ENCODE measurements around the gene TMEM119.
A peak's percentile ranks its signal among the peaks of the same experiment; 100 is the strongest.

The TMEM119 gene

DNA sequence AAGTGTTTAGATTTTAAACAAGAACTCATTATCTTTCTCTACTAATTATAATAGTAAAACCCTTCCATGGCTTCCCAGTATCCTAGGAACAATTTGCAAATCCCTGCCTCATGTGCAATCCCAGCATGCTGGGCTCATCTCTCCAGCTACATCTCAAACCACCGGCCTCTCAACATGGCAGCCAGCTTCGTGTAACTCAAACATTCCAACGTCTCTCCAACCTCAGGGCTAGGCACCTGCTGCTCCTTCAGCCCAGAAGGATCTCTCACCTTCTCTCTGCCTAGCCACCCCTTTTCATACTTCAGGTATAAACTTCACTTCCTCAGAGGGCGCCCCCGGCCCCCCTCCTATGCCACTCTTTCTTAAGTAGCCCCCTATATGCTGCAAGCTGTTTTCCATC, 44.1 kb downstream of the TMEM119 start:
- no peak overlapping the region for H3K4me3 ChIP-seq (ENCODE audit: low read depth, low read length)
- no peak for DNase-seq (ENCODE audit: low read depth)
- TF ChIP-seq, protein P1, sequence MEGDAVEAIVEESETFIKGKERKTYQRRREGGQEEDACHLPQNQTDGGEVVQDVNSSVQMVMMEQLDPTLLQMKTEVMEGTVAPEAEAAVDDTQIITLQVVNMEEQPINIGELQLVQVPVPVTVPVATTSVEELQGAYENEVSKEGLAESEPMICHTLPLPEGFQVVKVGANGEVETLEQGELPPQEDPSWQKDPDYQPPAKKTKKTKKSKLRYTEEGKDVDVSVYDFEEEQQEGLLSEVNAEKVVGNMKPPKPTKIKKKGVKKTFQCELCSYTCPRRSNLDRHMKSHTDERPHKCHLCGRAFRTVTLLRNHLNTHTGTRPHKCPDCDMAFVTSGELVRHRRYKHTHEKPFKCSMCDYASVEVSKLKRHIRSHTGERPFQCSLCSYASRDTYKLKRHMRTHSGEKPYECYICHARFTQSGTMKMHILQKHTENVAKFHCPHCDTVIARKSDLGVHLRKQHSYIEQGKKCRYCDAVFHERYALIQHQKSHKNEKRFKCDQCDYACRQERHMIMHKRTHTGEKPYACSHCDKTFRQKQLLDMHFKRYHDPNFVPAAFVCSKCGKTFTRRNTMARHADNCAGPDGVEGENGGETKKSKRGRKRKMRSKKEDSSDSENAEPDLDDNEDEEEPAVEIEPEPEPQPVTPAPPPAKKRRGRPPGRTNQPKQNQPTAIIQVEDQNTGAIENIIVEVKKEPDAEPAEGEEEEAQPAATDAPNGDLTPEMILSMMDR (conservative IDR thresholded peaks at IDR 0.05; ENCODE audit: low read depth, low read length), result no peak

DNA sequence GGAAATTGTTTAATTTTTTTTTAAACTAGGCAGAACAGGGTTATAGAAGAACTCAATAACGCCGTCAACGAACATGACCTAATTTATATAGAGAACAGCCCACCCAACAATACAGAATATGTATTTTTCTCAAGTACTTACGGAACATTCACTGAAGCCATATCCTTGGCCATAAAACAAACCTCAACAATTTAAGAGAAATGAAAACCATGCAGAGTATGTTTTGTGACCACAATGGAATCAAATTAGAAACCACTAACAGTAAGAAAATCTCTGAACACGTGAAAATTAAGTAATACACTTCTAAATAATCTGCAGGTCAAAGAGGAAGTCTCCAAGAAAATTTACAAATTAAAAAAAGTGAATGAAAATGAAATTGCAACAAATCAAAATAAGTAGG, 46.3 kb downstream of the TMEM119 start:
- H3K4me3 ChIP-seq (ENCODE audit: low read depth, low read length), result no peak overlapping the region
- TF ChIP-seq, protein P1 (conservative IDR thresholded peaks at IDR 0.05; ENCODE audit: low read depth, low read length), result no peak
- peak; percentile 88 for DNase-seq (ENCODE audit: low read depth)

DNA sequence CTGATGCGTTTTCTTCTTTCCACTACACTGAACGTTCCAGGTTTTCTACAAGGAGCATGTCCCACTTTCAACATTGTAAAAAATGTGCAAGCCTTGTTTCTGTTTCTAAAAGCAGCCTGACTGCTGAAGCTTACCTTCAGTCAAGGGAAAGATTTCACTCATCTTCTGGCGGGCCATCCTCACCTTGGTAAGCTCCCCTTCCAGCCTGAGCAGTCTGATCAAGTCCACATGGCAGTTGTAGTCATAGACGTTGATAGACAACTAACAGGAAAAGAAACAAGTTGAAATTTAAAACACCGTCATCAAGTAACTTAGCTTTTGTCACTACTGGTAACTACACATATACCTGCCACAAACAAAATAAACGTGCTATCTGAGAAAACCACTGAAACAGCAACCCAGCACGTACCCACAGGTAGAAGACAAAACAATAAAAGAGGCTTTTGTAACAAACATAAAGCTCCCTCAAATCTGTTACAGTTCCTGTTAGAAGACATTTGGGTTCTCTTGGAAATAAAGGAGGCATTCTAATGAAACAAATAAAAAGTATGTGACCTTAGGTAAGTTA, 48.8 kb downstream of the TMEM119 start:
- TF ChIP-seq, protein P1 (conservative IDR thresholded peaks at IDR 0.05; ENCODE audit: low read depth, low read length), result no peak
- DNase-seq (ENCODE audit: low read depth), result no peak
- no peak overlapping the region for H3K4me3 ChIP-seq (ENCODE audit: low read depth, low read length)

DNA sequence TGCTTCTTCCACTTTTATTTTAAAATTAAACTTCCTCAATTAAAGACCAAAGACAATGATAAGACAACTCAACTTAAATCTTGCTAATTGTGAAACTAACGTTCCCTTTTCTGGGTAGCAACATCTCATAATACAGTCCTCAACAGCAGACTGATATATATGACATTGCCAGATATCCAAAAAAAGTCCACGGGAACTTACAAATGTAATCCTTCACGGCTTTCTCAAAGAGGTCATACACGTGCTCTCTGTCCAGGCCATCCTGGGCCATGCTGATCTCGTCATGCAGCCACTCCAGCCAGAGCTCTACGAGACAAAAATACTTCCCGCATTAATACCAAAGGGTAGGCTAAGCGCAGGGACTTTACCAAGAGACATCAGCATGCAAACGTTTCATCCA, 50.2 kb downstream of the TMEM119 start:
- no peak for DNase-seq (ENCODE audit: low read depth)
- no peak overlapping the region for H3K4me3 ChIP-seq (ENCODE audit: low read depth, low read length)
- TF ChIP-seq, protein P1 (conservative IDR thresholded peaks at IDR 0.05; ENCODE audit: low read depth, low read length), result no peak

DNA sequence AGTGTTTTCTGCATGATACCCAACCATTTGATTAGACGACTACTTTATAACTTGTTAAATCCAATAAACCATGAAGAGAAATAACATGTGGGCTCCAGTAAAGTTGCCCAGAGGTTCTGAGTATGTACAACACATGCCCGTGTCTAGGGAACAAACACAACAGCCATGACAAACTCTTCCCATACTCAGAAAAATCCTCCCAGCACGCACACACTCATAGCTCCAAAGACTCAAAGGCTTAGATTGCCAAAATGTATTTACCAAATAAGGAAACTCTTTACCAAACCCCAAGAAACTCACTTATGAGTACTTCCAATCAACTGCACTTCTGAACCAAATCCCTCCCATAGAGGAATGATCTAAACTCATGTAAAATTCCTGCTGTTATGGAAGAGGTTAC, 54.2 kb downstream of the TMEM119 start:
- H3K4me3 ChIP-seq (ENCODE audit: low read depth, low read length), result no peak overlapping the region
- TF ChIP-seq, protein P1 (conservative IDR thresholded peaks at IDR 0.05; ENCODE audit: low read depth, low read length), result no peak
- no peak for DNase-seq (ENCODE audit: low read depth)

DNA sequence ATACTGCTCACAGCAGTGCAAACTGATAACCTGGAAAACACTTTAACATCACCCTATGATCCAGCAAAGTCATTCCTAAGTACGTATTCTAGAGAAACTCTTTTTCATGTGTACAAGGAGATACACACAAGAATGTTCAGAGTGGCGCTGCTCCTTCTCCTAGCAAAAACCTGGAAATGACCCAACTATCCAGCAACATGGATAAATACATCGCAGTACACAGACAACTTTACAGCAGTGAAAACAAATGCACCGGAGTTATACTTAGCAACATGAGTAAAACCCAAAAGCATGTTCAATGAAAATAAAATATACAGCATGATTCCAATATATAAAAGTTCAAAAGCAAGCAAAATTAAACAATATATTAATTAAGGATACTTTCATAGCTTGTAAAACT, 55.6 kb downstream of the TMEM119 start:
- no peak for DNase-seq (ENCODE audit: low read depth)
- TF ChIP-seq, protein P1 (conservative IDR thresholded peaks at IDR 0.05; ENCODE audit: low read depth, low read length), result no peak
- H3K4me3 ChIP-seq (ENCODE audit: low read depth, low read length), result no peak overlapping the region

Data from choroid plexus epithelial cell (primary cell).